D721Med (cell line): ENCODE results near the gene ERC2.
"Not testable (repeated sequence)": the region's sequence is repeated elsewhere in the genome, so short reads cannot be mapped to it uniquely, and the experiment has no call there.

Experiments
- DNase-seq: peaks from one replicate; pipeline ENCODE4 v3.0.0; 2011; ENCODE audit warnings: low spot score; ENCODE audit not compliant: insufficient read length
- FAIRE-seq: peaks from 2 replicates; lab custom pipeline; 2011; peaks lifted over from hg19 to GRCh38; lab: Jason Lieb, UNC
- CTCF ChIP-seq: IDR thresholded peaks from 2 replicates; pipeline ENCODE4 v1.5.1; 2012; ENCODE audit warnings: mild to moderate bottlenecking, control low read depth; ENCODE audit not compliant: insufficient read depth; ENCODE audit errors: missing control alignments

Gene ERC2

GRCh38 chr3:56022619-56023018, 445.6 kb downstream of the ERC2 start:
- no peak for TF ChIP-seq CTCF
- no peak for DNase-seq
- no peak for FAIRE-seq

DNA sequence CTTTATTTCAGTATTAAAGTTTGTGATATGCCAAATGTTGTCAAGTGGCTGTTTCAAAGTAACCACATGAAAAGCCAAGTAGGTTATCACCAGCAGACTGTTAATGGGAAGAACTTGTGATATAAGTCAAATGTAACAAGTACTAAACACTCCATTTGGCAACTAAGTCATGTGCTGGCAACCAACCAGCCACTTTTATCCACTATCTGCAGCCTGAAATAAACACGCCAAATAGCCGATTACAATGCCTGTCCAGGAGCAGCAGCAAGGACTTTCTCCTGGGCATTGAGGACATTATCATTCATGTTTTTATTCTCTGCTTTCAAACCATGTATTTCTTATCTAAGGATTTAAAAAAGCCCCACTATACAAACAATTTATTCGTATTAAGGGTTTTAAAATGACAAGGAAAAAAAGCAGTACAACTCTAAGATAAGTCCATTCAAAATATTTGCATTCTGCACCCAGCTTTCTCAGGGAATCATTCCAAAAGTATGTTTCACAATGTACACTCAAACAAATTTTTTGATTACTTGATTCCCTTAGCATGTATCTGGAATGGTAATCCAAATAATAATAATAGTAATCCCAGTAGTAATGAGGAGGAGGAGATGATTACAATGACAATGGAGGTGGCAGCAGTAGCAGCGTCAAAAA, 448.6 kb downstream of the ERC2 start:
- DNase-seq (no peak), FAIRE-seq (no peak)
- no peak for TF ChIP-seq CTCF

GRCh38 chr3:56015374-56015773, 452.9 kb downstream of the ERC2 start:
- not testable (repeated sequence) for DNase-seq, FAIRE-seq

GRCh38 chr3:56012721-56013120, 455.5 kb downstream of the ERC2 start:
- no peak for TF ChIP-seq CTCF
- FAIRE-seq (no peak), DNase-seq (no peak)

DNA sequence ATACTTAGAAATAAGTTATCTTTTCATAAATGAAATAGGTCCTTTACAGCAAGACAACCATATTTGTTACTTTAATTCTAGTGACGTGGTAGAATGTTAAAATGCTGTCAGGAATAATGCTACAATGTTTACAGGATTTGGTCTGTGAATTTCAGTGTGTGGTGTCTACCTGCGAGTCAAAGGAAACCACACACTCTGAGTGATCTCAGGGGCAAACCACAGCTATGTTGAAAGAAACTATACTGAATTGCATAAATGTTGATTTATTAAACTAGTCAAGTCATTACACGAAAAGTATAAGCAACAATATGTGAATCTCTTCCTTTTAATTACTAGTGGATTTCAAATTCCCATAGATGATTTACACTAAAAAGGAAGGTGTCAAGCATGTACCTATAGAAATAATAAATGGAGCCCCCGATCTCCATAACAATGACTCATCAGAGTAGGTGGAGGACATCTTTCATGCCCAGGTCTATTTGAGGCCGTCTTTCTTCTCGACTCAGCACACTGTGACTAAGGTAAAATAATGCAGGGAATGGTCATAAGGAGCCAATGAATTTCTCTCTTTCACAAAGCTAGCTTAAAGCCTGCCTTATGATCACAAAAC, 463.0 kb downstream of the ERC2 start:
- TF ChIP-seq CTCF = no peak
- FAIRE-seq (no peak), DNase-seq (no peak)

GRCh38 chr3:56003129-56003528, 465.1 kb downstream of the ERC2 start:
- no peak for TF ChIP-seq CTCF

GRCh38 chr3:56001991-56002390, 466.3 kb downstream of the ERC2 start:
- DNase-seq (no peak), FAIRE-seq (peak; percentile 38)
- TF ChIP-seq CTCF = no peak

More at GRCh38 chr3:56003129-56003528, 465.1 kb downstream of the ERC2 start:
- FAIRE-seq (no peak), DNase-seq (no peak)

GRCh38 chr3:56001537-56001936, 466.7 kb downstream of the ERC2 start:
- no peak for TF ChIP-seq CTCF
- DNase-seq (no peak), FAIRE-seq (no peak)
